T47D (cell line): ENCODE data around the gene HLA-E.
"Not testable (repeated sequence)": the region's sequence is repeated elsewhere in the genome, so short reads cannot be mapped to it uniquely, and the experiment has no call there.

Experiments
- DNase-seq, 2 experiments: peaks; one replicate each; pipeline versions ENCODE4 v3.0.0 to v3.0.0-alpha.2; 2011 to 2012; ENCODE audit warnings: low read depth in 1 of 2, low spot score in 1 of 2
- JUND ChIP-seq: IDR thresholded peaks from 2 replicates; pipeline ENCODE4 v1.6.1; 2012; ENCODE audit warnings: low read depth
- in situ Hi-C: cut with HindIII; loops from 2 replicates; pipeline ENCODE4 v1.10.0; 2016; ENCODE audit warnings: low sequenced_read_pairs, low pct_unique_long_range_greater_than_20kb

HLA-E gene

DNA sequence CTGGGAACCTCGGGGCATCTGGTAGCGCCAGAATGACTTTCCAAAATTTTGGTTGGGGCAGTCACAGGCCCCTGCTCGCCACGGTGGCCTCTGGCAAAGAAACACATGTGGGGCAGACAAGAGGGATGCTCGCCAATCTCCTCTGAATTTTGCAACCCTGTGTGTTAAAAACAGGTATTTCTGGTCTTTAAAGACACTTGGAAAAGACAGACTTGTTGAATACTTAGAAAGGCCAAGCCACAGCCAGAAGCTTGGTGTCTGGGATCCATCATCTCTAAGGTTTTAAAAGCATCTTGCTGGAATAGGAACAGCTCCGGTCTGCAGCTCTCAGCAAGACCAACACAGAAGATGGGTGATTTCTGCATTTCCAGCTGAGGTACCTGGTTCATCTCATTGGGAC is 31.2 kb downstream of the HLA-E start:
- in situ Hi-C loops = no loop called here
- DNase-seq = peak in 1 of 2 experiments; percentile 15
- TF ChIP-seq JUND = no peak

DNA sequence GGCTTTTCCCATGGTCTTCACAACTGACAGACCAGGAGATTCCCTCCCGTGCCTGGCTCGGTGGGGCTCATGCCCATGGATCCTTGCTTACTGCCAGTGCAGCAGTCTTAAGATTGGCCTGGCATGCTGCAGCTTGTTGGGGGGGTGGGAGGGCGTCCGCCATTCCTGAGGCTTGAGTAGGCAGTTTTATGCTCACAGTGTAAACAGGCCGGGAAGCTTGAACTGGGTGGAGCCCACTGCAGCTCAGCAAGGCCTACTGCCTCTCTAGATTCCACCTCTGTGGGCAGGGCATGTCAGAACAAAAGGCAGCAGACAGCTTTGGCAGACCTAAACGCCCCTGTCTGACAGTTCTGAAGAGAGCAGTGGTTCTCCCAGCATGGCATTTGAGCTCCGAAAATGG is 31.8 kb downstream of the HLA-E start:
- in situ Hi-C loops = not testable (repeated sequence)
- DNase-seq = peak in 1 of 2 experiments; percentile 22

DNA sequence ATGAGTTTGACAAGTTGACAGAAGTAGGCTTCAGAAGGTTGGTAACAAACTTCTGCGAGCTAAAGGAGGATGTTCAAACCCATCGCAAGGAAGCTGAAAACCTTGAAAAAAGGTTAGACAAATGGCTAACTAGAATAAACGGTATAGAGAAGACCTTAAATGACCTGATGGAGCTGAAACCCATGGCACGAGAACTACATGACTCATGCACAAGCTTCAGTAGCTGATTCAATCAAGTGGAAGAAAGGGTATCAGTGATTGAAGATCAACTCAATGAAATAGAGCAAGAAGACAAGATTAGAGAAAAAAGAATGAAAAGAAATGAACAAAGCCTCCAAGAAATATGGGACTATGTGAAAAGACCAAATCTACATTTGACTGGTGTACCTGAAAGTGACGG is 32.6 kb downstream of the HLA-E start:
- DNase-seq = not testable (repeated sequence)

DNA sequence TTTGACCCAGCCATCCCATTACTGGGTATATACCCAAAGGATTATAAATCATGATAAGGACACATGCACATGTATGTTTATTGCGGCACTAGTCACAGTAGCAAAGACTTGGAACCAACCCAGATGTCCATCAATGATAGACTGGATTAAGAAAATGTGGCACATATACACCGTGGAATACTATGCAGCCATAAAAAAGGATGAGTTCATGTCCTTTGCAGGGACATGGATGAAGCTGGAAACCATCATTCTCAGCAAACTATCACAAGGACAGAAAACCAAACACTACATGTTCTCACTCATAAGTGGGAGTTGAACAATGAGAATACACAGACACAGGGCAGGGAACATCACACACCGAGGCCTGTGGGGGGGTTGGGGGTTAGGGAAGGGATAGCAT is 37.1 kb downstream of the HLA-E start:
- in situ Hi-C loops = not testable (repeated sequence)

More for the DNA sequence above, 32.6 kb downstream of the HLA-E start:
- in situ Hi-C loops = not testable (repeated sequence)

DNA sequence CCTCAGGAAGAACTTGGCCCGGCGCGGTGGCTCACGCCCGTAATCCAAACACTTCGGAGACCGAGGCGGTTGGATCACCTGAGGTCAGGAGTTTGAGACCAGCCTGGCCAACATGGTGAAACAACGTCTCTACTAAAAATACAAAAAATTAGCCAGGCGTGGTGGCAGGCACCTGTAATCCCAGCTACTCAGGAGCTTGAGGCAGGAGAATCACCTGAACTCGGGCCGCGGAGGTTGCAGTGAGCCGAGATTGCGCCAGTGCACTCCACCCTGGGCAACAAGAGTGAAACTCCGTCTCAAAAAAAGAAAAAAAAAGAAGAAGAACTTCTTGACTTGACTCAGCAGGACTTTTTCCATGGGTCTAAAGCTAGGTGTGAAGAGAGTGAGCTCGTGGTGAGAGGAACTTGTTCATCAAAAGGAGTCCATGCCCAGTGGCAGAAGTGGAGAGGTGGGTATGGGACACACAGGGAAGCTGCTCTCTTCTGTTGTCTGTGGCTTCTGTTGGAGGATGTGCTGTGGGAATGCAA is 40.1 kb downstream of the HLA-E start:
- in situ Hi-C loops, DNase-seq: not testable (repeated sequence)

More for the DNA sequence above, 37.1 kb downstream of the HLA-E start:
- not testable (repeated sequence) for DNase-seq

DNA sequence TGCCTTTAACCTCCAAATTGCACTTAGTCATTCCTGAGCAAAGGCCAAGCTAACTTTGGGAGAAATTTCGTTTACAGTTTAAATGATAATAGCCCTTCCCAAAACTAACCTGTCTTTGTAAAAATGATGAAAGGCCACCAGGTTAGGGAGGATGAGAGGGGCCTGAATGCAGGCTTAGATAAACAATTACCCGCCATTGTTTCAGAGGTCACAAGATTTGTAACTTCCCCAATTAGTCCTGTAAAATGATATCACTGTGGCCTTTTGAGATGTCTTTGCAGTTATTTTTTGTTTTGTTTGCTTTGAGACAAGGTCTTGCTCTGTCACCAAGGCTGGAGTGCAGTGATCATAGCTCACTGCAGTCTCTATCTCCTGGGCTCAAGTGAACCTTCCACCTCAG is 40.7 kb downstream of the HLA-E start:
- in situ Hi-C loops = no loop called here
- DNase-seq = no peak
- TF ChIP-seq JUND = no peak

DNA sequence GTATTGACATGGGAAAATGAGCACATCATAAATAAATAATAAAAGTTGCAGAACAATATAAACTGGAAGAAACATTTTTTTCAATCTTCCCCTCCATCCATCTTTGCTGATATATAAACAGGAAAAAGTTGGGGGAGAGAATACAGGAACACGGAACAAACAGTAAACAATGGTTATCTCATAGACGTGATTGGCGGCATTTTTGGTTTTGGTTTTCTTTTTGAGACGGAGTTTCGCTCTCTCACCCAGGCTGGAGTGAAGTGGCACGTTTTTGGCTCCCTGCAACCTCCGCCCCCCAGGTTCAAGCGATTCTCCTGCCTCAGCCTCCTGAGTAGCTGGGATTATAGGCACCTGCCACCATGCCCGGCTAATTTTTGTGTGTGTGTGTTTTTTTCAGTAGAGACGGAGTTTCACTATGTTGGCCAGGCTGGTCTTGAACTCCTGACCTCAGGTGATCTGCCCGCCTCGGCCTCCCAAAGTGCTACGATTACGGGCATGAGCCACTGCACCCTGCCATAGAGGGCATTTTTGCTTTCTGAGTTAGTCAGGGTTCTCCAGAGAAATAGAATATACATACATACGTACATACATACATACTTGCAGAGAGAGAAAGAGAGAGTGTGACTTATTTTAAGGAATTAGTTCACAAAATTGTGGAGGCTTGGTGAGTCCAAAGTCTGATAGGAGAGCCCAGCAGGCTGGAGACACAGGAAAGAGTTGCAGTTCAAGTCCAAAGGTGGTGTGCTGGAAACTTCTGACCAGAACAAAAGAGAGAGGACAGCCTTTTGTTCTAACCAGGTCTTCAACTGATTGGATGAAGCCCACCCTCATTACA is 44.4 kb downstream of the HLA-E start:
- no peak for DNase-seq
- in situ Hi-C loops = no loop called here
- no peak for TF ChIP-seq JUND

DNA sequence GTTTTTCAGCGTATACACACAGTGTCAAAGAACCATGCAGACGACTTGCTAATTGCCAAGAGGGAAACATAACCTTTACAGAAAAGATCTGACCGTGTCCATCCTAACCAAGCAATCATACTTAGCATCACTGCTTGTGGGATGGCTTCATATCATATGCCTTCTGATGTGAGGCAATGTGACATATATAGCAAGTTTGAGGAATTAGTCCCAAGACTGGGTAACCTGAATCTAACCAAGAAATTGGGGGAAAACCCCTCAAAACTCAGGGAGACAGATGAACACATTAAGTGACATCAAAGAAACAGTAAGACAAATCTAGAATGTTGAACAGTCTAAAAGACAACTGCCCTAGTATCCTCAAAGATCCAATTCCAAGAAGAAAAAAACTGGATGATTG is 48.6 kb downstream of the HLA-E start:
- no peak for DNase-seq
- TF ChIP-seq JUND = no peak
- in situ Hi-C loops = no loop called here

DNA sequence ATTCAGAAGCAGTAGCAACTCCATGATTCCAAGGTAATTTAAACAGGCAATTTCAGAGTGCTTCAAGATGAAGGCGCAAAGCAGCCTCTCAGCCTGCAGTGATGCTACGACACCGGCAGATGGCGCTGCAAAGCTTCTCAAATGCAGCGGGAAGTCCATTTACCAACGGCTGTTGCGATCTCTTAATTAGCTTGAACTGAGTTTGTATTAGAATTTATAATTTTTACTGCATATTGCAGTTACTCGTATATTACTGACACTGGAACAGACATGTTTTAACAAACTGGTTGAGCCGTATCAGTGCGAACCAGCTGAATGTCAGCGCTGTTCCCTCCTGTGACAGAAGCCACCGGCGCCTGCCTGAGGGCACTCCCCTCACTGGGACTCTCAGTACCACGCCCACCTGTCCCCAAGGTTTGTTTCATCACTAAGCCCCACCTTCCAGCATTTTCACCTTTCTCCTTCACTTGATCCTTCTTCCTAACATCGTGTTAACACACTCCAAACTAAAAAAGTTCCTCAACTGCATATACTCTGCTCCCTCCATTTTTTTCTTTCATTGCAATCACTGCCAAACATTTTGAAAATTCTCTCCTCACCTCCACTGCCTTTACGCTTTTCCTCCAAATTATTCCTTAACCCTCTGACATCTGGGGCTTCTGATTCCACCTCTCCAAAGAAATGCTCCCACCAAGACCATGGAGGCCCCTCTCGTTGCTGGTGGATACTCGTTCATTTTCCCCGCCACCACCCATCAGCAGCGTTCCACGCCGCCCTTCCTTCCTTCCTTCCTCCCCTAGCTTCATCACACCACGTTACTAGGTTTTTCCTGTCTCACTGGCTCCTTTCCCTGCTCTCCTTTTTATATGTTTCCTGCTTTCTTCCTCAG is 52.5 kb downstream of the HLA-E start:
- in situ Hi-C loops = no loop called here
- no peak for TF ChIP-seq JUND
- DNase-seq = peak; percentile 39 to 86

DNA sequence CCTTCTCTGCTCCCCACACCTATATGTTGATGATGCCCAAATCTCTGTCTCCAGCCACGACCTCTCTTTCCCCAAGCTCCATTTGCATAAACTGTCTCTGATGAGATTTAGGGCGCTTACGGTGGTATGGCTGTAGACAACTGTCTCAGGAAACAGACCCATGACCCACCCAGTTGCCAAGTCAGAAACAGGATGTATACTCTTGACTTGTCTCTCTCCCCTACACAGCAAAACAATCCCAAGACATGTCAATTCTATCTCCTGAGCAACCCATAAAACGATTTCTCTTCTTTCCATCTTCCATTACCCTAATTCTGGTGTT is 53.1 kb downstream of the HLA-E start:
- TF ChIP-seq JUND = no peak
- in situ Hi-C loops = no loop called here
- DNase-seq = no peak

DNA sequence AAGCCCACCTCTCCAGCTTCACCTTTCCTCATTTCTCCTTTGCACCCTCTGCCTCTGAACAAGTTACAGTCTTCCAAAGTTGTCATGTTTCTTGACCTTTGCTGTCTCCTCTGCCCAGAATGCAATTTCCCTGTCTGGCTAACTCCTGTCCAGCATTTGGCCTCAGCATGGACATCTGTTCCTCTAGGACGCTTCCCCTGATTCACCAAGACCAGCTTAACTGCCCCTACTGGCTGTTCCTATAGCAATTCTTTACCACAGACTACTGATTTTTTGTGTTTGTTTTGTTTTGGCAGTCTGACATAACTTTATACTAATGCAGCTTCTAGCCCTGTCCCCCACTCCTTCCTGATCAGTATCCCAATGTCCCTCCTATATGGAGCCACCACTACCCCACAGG is 53.6 kb downstream of the HLA-E start:
- no peak for TF ChIP-seq JUND
- in situ Hi-C loops = no loop called here
- no peak for DNase-seq
